Measurements from ENCODE around the gene SAMD14.

Gene SAMD14

DNA sequence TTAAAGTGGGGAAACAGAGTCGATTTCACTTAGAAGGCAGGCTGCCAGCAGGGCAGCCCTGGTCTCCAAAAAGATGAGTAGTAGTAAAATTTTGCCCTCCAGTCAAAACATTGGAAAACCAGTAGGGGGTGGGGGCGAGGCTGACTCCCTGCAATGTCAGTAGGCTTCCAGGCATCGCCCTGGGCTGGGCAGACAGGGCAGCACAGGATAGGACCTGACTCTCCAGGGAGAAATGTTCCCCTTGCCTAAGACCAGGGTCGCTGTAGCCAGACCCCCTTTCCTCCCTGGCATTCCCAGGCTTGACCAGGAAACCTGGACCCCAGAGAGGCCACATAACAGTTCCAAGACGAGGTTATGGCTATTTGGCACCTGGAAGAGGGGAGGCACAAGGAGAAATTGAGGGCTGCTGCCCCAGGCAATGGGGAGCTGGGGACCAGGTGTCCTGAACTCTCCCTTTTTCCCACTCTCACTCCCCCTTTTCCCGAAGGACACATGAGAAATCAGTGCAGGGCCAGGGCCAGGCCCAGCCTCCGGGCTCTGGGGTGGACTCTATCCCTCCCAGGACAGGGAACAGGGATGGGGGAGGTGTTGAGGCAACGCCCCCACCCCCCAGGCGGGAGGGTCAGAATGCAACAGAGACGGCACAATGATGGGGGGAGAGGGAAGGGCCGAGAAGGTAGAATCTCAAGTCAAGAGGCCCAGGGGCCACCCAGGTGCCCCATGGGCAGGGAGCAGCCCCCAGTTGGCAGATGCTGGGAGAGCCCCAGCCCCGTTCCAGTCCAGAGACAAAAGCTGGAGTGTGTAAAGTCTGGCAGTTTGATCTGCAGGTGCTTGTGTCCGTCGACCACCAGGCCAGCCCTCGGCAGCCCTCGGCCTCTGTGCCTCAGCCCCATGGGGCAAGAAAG, 4.5 kb upstream of the SAMD14 start:
- Mint-ChIP-seq H3K27ac (no peak overlapping the region), H3K9me3 (ENCODE audit: low read depth) (no peaks in the 10 kb centered on the region), H3K36me3 (peaks cover 9% of the 10 kb centered on the region), H3K4me1 (ENCODE audit: low read depth) (peaks cover 23% of the 10 kb centered on the region), H3K27me3 (no peaks in the 10 kb centered on the region), H3K4me3 (no peak overlapping the region)

DNA sequence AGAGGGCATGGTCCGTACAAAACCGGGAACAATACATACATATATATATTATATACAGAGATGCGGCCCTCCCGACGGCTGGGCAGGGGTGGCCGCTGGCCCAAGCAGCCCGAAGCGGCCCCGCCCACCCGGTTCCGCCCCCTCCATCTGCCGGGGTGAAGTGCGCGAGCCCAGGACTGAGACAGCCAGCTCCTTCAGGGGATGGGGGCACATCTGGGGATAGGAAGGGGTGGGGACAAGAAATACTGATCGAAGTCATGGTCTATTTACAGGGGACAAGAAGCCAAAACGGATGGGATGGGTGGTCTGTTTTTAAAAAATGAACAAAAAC, 3.8 kb upstream of the SAMD14 start:
- H3K4me1 Mint-ChIP-seq (ENCODE audit: low read depth), result peaks cover 24% of the 10 kb centered on the region
- peaks cover 9% of the 10 kb centered on the region for H3K36me3 Mint-ChIP-seq
- H3K27me3 Mint-ChIP-seq, result peaks cover 1% of the 10 kb centered on the region
- H3K4me3 Mint-ChIP-seq, result no peak overlapping the region
- no peak overlapping the region for H3K27ac Mint-ChIP-seq
- no peaks in the 10 kb centered on the region for H3K9me3 Mint-ChIP-seq (ENCODE audit: low read depth)

DNA sequence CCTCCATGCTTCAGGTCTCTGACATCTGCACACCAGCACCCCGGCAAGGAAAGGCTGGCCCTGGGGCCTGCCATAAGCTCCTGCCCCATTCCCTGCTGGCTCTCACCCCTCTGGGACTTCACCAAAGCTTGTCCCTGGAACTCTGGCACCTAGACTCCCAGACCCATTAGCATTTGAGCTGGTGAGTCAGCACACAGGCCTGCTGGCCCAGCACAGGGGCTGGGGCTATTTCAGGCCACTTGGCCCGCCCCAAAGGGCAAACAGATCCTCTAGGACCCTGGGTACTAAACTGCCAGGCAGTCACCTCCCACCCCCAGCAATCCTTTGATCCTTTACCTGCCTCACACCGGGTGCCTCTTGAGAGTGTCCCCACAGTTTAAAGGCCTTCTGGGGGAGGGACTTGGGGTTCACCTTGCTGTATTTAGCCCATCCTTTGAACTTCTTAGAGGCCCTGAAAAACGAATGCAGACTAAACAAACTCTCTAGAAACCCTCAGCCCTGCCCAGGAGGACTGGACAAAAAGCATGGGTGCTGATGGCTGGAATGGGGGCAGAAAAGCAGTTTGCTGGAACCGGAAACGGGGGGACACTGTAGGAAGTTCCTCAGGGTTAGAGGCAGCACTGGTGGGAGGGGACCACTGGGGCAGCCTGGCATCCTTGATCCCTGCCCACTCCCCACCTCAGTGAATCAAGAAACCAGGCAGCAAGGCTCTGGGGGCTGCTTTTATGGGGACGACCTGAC, 3.2 kb upstream of the SAMD14 start:
- H3K9me3 Mint-ChIP-seq (ENCODE audit: low read depth), result no peaks in the 10 kb centered on the region
- H3K4me3 Mint-ChIP-seq, result no peak overlapping the region
- H3K27me3 Mint-ChIP-seq, result peaks cover 4% of the 10 kb centered on the region
- peaks cover 6% of the 10 kb centered on the region for H3K36me3 Mint-ChIP-seq
- no peak overlapping the region for H3K27ac Mint-ChIP-seq
- peaks cover 27% of the 10 kb centered on the region for H3K4me1 Mint-ChIP-seq (ENCODE audit: low read depth)

DNA sequence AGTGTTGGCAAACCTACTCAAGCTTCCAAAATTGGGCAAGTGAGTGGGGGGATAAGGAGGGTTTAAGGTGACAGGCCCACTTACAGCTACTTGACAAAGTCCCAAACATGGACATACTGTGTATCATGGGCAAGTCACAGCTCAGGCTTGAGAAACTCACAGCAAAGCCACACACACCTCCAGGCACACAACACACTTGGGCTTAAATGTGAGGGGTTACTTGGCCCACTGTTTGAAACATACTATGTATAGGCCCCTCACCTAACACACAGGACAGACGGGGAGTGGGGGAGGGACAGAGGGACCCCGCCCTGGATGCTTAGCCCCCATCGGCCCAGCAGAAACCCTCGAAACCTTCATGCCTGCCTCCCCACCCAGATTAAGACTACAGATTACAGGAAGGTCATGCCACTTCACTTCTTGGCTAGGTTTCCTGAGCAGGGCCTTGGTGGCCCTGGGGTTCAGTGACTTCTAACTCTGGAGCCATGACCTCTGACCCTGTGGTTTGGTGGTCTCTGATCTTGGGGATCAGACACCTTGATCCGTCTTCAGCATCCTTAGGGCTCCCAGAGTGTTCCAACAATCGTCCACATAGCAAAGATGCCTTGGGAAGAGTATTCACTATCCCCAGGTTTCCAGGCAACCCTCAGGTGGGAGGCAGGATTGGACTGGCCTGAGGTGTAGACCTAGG, 2.3 kb upstream of the SAMD14 start:
- H3K27me3 Mint-ChIP-seq, result peaks cover 4% of the 10 kb centered on the region
- H3K4me3 Mint-ChIP-seq, result no peak overlapping the region
- no peaks in the 10 kb centered on the region for H3K9me3 Mint-ChIP-seq (ENCODE audit: low read depth)
- peak overlapping the region; percentile 41 for H3K27ac Mint-ChIP-seq
- H3K4me1 Mint-ChIP-seq (ENCODE audit: low read depth), result peaks cover 27% of the 10 kb centered on the region
- H3K36me3 Mint-ChIP-seq, result peaks cover 6% of the 10 kb centered on the region

DNA sequence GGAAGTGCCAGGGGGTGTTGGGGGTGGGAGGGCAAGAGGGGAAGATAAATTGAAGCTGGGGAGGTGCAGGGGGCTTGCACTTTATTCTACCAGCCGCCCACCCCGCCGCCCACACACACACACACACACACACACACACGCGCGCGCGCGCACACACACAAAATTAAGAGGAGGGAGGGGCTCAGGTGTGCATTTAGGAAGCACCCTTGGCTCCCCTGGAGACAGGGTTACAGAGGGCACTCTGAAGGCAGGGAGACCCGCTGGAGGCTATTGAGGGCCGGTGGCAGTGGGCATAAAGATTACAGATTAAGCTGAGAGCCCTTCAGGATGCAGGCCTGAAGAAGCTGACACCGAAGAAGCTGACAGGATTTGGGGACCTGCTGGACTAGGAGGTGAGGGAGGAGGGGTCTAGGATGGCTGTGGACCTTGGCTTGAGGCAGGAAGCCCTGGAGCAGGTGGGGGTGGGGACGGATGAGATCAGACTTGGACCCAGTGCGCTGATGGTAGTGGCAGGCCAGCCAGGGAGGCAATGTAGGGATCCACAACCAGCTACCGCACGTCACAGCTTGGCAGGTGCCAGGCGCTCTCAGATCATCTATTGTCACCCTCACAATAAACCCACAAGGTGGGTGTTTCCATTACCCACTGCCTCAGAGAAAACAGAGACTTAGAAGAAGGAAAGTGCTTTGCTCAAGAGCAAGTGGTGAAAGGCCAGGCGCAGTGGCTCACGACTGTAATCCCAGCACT, 772 bp upstream of the SAMD14 start:
- Mint-ChIP-seq H3K36me3 (peaks cover 4% of the 10 kb centered on the region), H3K4me1 (ENCODE audit: low read depth) (peaks cover 27% of the 10 kb centered on the region), H3K9me3 (ENCODE audit: low read depth) (no peaks in the 10 kb centered on the region), H3K4me3 (peak overlapping the region; percentile 79), H3K27me3 (peaks cover 4% of the 10 kb centered on the region), H3K27ac (peak overlapping the region; percentile 61)

DNA sequence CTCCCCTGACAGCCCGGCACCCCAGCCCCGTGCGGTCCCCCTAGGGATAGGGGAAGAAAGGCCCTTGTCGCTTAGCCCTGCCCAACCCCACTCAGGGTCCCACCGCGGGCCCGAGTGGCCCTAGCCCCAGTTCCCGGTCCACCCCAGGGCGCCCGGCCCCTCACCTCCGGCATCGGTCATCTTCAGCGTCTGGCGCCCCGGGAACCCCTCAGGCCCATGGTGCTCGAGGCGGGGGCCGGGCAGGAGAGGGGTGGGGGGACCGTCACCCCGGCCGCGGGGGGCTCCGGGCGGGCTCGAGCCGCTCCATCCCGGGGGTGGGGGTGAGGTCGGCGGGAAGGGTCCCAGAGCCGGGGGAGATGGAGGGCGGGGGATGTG, 620 bp downstream of the SAMD14 start:
- Mint-ChIP-seq H3K9me3 (ENCODE audit: low read depth) (no peaks in the 10 kb centered on the region), H3K36me3 (peaks cover 2% of the 10 kb centered on the region), H3K27ac (no peak overlapping the region), H3K4me3 (peak overlapping the region; percentile 53), H3K27me3 (peaks cover 4% of the 10 kb centered on the region), H3K4me1 (ENCODE audit: low read depth) (peaks cover 26% of the 10 kb centered on the region)

DNA sequence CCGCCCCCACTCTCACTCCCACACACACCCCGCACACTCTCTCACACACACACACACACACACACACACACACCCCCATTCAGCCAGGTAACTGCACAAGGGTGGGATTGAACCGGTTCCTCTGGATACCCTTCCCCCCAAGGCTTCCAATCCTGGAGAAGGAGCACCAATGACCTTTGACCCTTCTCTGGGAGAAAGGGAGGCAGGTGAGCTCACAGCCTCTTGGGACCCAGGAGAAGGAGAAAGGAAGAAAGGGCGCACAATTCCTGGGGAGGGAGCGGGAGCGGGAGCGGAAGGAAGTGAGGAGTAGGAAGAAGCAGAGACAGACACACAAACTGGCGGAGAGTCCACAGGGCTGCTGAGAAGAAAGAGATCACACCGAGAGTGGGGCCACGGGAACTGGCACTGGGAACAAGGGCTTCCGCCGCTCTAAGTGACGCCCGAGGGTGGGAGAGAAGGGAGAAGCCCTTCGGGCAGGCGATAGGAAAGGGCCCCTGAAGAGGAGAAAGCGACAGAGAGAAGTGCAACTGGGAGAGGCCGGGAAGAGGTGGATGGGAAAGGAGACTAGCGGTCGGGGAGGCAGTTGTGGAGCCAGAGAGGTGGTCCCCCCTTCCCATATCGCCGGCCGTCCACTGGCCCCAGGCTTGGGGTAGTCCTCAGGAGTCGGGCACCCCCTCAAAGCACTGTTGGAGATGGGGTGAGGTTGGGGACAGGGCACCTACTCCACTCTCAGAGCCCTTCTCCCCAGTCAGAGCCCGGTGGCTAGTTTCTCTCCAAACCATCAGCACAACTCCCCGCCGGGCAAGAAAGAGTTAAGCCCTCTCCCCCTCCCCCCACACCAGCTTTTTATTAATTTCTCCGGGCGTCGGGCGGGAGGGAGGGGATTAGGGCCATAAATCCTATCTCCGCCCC, 1.3 kb downstream of the SAMD14 start:
- Mint-ChIP-seq H3K27ac (no peak overlapping the region), H3K4me1 (ENCODE audit: low read depth) (peaks cover 26% of the 10 kb centered on the region), H3K36me3 (peaks cover 2% of the 10 kb centered on the region), H3K4me3 (peak overlapping the region; percentile 78), H3K9me3 (ENCODE audit: low read depth) (no peaks in the 10 kb centered on the region), H3K27me3 (peaks cover 4% of the 10 kb centered on the region)

DNA sequence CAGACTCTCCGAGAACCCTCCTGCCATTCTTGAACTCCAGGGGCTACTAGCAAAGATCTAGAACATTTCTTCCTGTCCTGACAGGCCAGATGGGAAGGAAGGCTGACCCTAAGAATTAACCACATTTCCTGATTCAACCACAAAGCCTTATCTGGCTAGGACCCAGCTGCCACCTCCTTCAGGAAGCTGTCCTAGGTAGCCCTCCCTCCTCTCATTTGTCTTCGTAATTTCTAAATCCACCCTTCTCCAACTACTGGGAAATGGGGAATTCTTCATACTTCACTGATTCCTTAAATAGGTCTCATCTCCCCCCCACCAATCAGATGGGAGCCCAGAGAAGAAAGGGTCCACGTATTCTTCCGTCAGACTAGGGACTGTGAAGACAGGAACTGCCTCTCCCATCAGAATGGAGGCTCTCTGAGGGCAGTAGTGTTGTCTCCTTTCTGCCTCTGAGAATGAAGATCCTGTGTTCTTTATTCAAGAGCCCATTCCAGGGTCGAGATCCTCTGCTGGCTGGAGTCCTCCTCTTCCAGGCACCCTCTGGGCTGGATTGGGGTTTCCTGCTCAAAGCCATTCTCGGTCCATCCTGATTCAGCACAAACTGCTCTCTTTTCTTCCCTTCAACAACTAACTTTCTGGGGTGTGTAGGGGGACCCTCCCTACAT, 2.1 kb downstream of the SAMD14 start:
- no peak overlapping the region for H3K4me3 Mint-ChIP-seq
- H3K36me3 Mint-ChIP-seq, result peaks cover 2% of the 10 kb centered on the region
- H3K9me3 Mint-ChIP-seq (ENCODE audit: low read depth), result no peaks in the 10 kb centered on the region
- peaks cover 26% of the 10 kb centered on the region for H3K4me1 Mint-ChIP-seq (ENCODE audit: low read depth)
- H3K27me3 Mint-ChIP-seq, result peaks cover 4% of the 10 kb centered on the region
- no peak overlapping the region for H3K27ac Mint-ChIP-seq

DNA sequence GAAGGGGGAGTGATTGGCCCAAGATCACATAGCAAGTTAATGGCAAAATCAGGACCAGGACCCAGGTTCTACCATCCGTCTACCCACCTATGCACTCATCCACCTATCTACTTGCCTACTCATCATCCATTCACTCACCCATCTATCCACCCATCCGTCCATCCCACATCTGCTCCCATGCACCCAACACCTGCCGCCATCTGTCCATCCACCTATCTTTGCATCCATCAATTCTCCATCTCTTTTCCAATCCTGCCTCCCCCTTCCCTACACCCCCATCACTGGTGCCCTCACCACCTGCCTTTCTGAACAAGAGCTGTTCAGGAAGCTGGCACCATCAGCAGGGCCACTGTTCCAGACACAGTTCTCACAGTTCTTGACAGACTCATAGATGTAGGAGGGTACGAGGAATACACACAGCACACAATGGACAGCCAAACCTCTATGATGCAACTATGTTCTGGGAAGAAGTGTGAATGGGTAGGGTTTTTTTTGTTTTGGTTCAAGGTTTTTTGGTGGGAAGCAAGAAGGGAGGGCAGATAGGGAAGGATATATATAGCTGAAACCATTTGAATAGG, 4.5 kb downstream of the SAMD14 start:
- H3K9me3 Mint-ChIP-seq (ENCODE audit: low read depth), result no peaks in the 10 kb centered on the region
- peaks cover 6% of the 10 kb centered on the region for H3K4me1 Mint-ChIP-seq (ENCODE audit: low read depth)
- no peak overlapping the region for H3K4me3 Mint-ChIP-seq
- no peak overlapping the region for H3K27ac Mint-ChIP-seq
- peaks cover 4% of the 10 kb centered on the region for H3K27me3 Mint-ChIP-seq
- no peaks in the 10 kb centered on the region for H3K36me3 Mint-ChIP-seq

DNA sequence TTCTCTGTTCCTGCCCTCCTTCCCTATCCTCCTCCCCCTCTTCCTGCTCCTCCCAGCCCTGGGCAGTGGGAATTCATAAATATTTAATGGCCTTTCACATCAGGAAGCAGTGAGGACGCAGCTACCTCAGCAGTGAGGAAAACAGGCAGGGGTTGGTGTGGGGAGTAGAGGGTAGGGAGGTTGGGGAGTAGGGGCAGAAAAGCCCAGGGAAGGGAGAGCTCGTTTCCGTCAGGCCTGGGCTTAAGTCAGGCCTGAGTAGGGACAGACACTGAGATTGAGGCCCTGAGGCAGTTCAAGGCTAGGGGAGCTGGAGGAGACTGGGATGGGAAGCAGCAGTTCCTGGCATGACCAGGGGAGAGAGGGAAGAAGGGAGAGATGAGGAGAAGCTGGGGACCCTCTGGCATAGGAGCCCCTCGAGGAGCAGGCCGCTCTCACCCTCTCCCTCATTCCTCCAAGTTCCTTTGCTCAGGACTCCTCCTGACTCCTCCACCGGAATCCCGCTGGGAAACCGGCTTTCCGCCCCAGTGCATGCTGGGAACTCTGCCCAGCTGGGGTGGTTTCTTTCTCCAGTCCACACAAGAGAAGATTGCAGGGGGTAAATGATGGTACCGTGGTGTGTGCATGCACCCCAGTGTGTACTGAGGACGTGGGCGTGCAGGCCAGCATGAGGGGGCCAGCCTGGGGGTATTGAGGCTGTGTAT, 6.2 kb downstream of the SAMD14 start:
- H3K9me3 Mint-ChIP-seq (ENCODE audit: low read depth), result no peaks in the 10 kb centered on the region
- H3K36me3 Mint-ChIP-seq, result no peaks in the 10 kb centered on the region
- H3K27me3 Mint-ChIP-seq, result peaks cover 3% of the 10 kb centered on the region
- no peak overlapping the region for H3K4me3 Mint-ChIP-seq
- H3K27ac Mint-ChIP-seq, result no peak overlapping the region
- H3K4me1 Mint-ChIP-seq (ENCODE audit: low read depth), result peaks cover 5% of the 10 kb centered on the region

DNA sequence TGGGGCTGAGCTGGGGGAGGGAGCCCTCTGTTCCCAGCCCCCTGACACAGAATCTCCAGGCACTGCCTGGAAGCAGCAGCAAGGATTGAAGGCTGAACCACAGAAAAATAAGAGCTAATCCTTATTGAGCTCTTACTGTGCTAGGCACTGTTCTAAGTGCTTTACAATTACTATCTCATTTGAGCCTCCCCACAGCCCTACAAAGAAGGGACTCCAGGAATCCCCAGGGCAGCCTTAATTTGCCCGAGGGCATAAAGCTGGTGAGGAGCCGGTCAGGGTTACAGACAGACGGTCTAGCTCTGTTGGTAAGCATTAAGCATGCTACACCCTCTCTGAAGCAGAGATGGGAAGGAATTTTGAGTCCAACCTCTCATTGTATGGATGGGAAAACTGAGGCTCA, 7.0 kb downstream of the SAMD14 start:
- Mint-ChIP-seq H3K27ac (no peak overlapping the region), H3K9me3 (ENCODE audit: low read depth) (no peaks in the 10 kb centered on the region), H3K4me1 (ENCODE audit: low read depth) (no peaks in the 10 kb centered on the region), H3K27me3 (peaks cover 2% of the 10 kb centered on the region), H3K4me3 (no peak overlapping the region), H3K36me3 (no peaks in the 10 kb centered on the region)

DNA sequence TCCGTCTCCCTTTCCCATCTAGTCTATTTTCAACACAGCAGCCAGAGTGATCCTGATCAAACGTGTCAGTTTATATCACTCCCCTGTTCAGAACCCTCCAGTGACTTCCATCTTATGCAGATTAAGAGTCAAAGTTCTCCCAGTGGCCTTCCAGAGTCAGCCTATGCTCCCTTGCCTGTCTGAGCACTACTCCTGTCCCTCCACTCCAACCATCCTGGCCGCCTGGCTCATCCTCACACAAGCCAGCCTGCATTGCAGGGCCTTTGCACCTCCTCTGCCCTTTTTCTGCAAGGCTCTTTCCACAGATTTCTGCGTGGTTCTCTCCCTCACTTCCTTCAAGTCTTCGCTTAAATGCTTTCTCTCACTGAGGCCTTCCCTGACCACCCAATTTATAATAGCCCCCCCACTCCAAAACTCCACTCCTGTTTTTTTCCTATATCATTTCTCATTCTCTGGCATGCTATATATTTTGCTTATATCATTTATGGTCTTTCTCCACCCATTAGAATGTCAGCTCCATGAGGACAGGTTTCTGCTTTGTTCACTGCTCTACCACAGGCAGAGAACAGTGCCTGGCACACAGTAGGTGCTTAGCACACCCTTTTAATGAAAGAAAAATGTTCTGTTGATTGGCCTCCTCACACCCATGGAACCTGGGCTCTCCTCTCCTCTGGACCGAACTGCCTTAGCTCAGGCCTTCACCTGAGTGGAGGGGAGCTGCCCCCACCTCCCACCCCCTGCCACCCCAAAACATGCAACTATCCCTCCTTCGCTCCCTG, 9.3 kb downstream of the SAMD14 start:
- no peaks in the 10 kb centered on the region for H3K36me3 Mint-ChIP-seq
- no peak overlapping the region for H3K4me3 Mint-ChIP-seq
- H3K27me3 Mint-ChIP-seq, result peaks cover 7% of the 10 kb centered on the region
- peaks cover 7% of the 10 kb centered on the region for H3K4me1 Mint-ChIP-seq (ENCODE audit: low read depth)
- no peaks in the 10 kb centered on the region for H3K9me3 Mint-ChIP-seq (ENCODE audit: low read depth)
- H3K27ac Mint-ChIP-seq, result no peak overlapping the region
